Measurements from ENCODE around the gene PCBP4.

Gene PCBP4

DNA sequence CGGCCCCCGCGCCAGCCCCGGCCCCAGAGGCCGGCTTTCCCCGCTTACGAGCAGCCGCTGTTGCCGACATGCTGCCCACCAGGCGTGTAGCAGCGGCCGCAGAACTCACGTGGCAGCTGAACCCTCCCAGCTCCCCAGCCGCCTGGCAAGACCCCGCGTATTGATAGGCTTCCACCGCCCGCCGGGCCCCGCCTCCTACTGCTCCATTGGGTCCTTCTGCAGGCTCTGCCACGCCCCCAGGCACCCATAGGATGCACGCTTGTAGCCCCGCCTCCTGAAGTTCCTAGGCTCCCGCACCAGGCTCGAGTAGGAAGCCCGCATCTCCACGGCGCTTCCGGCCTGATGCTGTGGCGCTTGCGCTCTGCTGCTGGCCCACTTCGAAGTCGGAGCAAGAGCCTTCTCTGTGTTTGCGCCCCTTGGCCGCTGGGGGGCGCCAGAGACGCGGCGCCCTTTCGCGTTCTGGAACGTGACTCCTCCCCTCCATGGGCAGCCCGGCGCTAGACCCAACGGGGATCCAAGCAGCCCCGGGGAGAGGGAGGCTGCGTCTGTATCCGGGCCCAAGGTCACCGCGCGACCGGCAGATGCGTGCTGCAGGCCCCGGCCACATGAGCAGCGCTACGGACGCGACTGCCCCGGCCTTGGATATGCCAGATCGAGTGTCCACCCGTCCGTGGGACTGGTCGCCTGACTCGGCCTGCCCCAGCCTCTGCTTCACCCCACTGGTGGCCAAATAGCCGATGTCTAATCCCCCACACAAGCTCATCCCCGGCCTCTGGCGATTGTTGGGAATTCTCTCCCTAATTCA is 25.3 kb downstream of the PCBP4 start, which contains the start of the genes PARP3 and RRP9:
TSS of gene PARP3 (plus strand) at position 566 of the 805 bp plus-strand sequence. CDS start 993 bp downstream, outside the sequence.
TSS of gene RRP9 (minus strand) at position 107 of the 805 bp plus-strand sequence. CDS start at position 70, 37 bp downstream.
- TF ChIP-seq CTCF (conservative IDR thresholded peaks at IDR 0.05; ENCODE audit: low read depth, low read length), result peak; percentile 99
- peak; percentile 99 for DNase-seq (ENCODE audit: low read depth)
- peak within 1 kb of the TSS; percentile 84 for H3K4me3 ChIP-seq (ENCODE audit: low read length)

DNA sequence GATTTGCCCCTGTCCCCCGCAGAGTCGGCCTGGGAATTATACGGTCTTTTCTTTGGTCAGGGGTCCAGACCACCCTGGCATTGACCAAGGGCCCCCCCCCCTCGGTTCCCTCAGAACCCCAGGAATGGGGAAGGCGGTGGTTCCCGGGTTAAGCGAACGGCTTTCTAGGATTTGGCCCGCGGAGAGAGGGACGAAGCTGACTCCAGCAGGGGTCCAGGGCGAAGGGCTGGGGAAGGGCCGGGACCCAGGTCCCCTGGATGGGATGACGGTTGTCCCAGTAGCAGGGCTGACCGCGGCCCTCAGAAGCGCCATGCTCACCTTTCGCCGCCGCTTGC is 25.8 kb downstream of the PCBP4 start:
- peak overlapping the region; percentile 84 for H3K4me3 ChIP-seq (ENCODE audit: low read length)
- no peak for DNase-seq (ENCODE audit: low read depth)
- no peak for TF ChIP-seq CTCF (conservative IDR thresholded peaks at IDR 0.05; ENCODE audit: low read depth, low read length)

DNA sequence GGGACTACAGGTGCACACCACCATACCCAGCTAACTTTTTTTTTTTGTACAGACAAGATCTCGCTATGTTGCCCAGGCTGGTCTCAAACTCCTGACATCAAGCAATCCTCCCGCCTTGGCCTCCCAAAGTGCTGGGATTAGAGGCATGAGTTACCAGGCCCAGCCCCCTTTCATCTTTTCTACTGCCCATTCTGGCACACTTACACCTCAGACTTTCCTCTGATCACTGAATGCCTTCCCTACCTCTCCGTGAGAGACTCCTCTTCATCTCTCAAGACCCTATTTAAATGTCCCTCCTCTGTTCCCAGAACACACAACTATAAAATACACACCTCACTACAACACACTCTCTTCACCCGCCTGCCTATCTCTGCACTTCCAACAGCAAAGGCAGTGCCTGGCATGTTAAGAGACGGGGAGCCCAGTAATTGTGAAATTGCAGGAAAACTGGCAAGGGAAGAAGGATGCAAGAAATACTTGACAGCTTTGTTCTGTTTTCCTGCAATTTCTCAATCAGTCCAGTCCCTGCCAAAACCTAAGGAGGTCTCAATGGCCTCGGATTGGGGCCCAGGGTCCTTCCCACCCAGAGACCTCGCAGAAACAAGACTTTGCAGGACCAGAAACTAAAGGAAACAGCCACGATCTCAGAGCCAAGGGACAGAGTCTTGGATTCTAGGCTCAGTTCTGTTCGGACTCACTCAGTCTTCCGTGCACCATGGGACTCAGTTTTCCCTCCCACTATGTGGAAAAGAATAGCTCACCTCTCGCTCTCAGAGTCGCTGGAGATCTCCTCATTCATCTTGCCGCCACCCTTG is 26.4 kb downstream of the PCBP4 start:
- no peak for TF ChIP-seq CTCF (conservative IDR thresholded peaks at IDR 0.05; ENCODE audit: low read depth, low read length)

GRCh38 chr3:51938780-51939425 is 28.4 kb downstream of the PCBP4 start:
- DNase-seq (ENCODE audit: low read depth), result no peak
- H3K4me3 ChIP-seq (ENCODE audit: low read length), result no peak overlapping the region
- no peak for TF ChIP-seq CTCF (conservative IDR thresholded peaks at IDR 0.05; ENCODE audit: low read depth, low read length)

More for the DNA sequence above, 26.4 kb downstream of the PCBP4 start:
- no peak for DNase-seq (ENCODE audit: low read depth)
- peak overlapping the region; percentile 84 for H3K4me3 ChIP-seq (ENCODE audit: low read length)

DNA sequence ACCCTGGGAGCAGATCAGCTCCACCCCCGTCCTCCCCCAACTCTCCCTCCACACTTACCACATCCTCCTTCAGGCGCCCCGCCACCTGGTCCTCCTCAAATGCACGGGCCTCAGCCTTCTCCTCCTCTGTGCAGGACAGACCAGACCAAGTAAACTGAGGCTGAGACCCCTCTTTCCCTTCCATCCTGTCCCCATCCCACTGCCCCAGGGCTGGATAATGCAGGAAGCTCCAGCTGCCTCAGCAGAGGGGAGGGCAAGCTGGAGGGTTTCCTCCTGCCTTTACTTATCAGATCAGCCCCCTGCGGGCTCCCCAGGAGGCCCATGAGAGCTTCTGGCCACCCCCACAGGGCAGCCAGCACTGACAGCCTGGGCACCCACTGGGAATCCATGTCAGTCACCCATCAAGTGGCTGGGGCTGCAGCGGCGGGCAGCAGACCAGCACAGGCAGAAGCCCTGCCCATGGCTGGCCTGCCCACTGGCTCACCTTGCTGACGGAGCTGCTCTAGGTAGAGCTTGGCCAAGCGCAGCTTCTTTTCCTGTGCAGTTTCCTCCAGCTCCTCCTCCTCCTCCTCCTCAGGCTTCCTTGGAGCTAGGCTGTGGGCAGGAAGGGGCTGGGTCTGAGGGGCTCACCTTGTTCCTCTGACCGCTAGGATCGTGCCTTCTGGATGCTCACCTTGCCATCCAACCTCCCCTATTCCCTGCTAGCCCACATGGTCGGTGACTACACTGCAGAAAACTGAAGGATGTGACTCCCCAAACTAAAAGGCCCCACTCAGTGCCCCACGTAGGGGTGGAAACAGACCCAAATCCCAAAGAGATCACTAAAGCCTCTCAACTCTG is 29.4 kb downstream of the PCBP4 start:
- no peak overlapping the region for H3K4me3 ChIP-seq (ENCODE audit: low read length)
- TF ChIP-seq CTCF (conservative IDR thresholded peaks at IDR 0.05; ENCODE audit: low read depth, low read length), result no peak
- DNase-seq (ENCODE audit: low read depth), result no peak

DNA sequence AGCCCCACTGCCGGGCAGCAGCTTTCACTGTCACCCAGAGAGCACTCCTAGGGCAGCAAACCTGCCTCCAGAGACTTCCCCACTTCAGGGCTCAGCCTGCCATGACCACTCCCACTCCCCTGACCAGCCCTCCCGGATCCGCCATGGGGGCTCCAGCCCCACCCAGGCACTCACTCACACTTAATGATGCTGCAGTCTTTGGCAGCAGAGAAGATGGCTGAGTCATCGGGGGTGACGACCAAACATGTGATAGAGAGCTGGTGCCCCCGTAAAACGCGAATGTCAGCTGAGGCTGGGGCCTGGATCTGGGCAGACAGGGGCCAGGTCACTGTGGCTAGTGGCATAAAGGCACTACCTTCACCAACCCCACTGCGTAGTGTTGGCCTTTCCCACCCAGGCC is 30.2 kb downstream of the PCBP4 start:
- H3K4me3 ChIP-seq (ENCODE audit: low read length), result no peak overlapping the region
- TF ChIP-seq CTCF (conservative IDR thresholded peaks at IDR 0.05; ENCODE audit: low read depth, low read length), result no peak
- no peak for DNase-seq (ENCODE audit: low read depth)
